Endothelial cell of umbilical vein (primary cell): Measurements from ENCODE around the gene ARHGAP31. TPM values are rescaled to one million over a fixed set of nuclear protein-coding genes. Genes with fewer than 3 reads are reported as not detected.

Source experiments
- BruUV-seq: library from RNA; stranded (reverse); fragments of 400-500 nt; replicated peaks from 2 replicates; lab custom pipeline; 2021; lab: Mats Ljungman, UMichigan
- CTCF ChIA-PET: fragments of 300-600, 350-600 bp; sonication (Branson Sonifier 250); formaldehyde crosslinking; loops from one replicate; lab custom pipeline; 2021; ENCODE audit warnings: antibody characterized with exemption, inconsistent platforms; lab: Charles Lee
- POLR2A ChIA-PET: fragments of 300-600, 350-600 bp; sonication (Branson Sonifier 250); formaldehyde crosslinking; loops from one replicate; lab custom pipeline; 2021; ENCODE audit warnings: antibody characterized with exemption, inconsistent platforms; lab: Charles Lee
- DNase-seq: peaks from one replicate; pipeline ENCODE4 v3.0.0-alpha.2; 2011; ENCODE audit warnings: low read depth, low spot score
- FAIRE-seq: peaks from 2 replicates; lab custom pipeline; 2011; peaks lifted over from hg19 to GRCh38; lab: Jason Lieb, UNC
- H2AFZ ChIP-seq: 2 replicates; pipeline ENCODE4 v1.6.0; 2012; ENCODE audit warnings: low read depth, low read length, control low read depth, inconsistent platforms
- H3K27ac ChIP-seq: 2 replicates; pipeline ENCODE4 v1.5.1; 2011; ENCODE audit warnings: low read depth, mild to moderate bottlenecking, control low read depth, low read length, moderate library complexity; ENCODE audit not compliant: insufficient read depth
- H3K27me3 ChIP-seq, 2 experiments: 2 replicates each; pipeline versions ENCODE4 v1.6.0 to v1.6.1; 2011; ENCODE audit warnings: low read length in 2 of 2, mixed read lengths in 1 of 2; ENCODE audit not compliant: control insufficient read depth in 2 of 2, insufficient read depth in 2 of 2
- H3K36me3 ChIP-seq, 2 experiments: 2 replicates in 1 of 2; 3 replicates in 1 of 2; pipeline ENCODE4 v1.5.1; 2011; ENCODE audit warnings: low read length in 2 of 2, mild to moderate bottlenecking in 1 of 2, moderate library complexity in 1 of 2; ENCODE audit not compliant: control insufficient read depth in 2 of 2, insufficient read depth in 2 of 2; ENCODE audit errors: extremely low read depth in 1 of 2
- H3K4me1 ChIP-seq: 3 replicates; pipeline ENCODE4 v1.5.1; 2011; ENCODE audit warnings: mild to moderate bottlenecking, low read length; ENCODE audit not compliant: control insufficient read depth, insufficient read depth; ENCODE audit errors: extremely low read depth
- H3K4me2 ChIP-seq: 2 replicates; pipeline ENCODE4 v1.6.1; 2011; ENCODE audit warnings: low read length, control low read depth, mixed read lengths; ENCODE audit not compliant: insufficient read depth
- H3K4me3 ChIP-seq, 3 experiments: fragments of 200-600 bp in 1 of 3; sonication (generic), shearing (Covaris generic) in 1 of 3; replicated peaks in 1 of 3; 2 replicates each; pipeline ENCODE4 v1.5.1; 2011 to 2016; ENCODE audit warnings: control low read depth in 3 of 3, low read length in 3 of 3, mild to moderate bottlenecking in 2 of 3, inconsistent platforms in 1 of 3, low read depth in 1 of 3, moderate library complexity in 1 of 3; ENCODE audit not compliant: insufficient read depth in 1 of 3
- H3K79me2 ChIP-seq: 2 replicates; pipeline ENCODE4 v1.6.0; 2012; ENCODE audit warnings: low read length, inconsistent platforms; ENCODE audit not compliant: control insufficient read depth, insufficient read depth
- H3K9ac ChIP-seq: replicated peaks from 2 replicates; pipeline ENCODE3; 2011; ENCODE audit warnings: low read length, control low read depth; ENCODE audit not compliant: insufficient read depth; ENCODE audit errors: extremely low read depth
- H3K9me1 ChIP-seq: replicated peaks from 3 replicates; pipeline ENCODE4 v1.6.0; 2011; ENCODE audit warnings: mild to moderate bottlenecking, low read length; ENCODE audit not compliant: control insufficient read depth, insufficient read depth; ENCODE audit errors: extremely low read depth
- H3K9me3 ChIP-seq: replicated peaks from 2 replicates; pipeline ENCODE4 v1.5.1; 2012; ENCODE audit warnings: low read length, inconsistent platforms; ENCODE audit not compliant: control insufficient read depth, insufficient read depth
- H4K20me1 ChIP-seq: replicated peaks from 2 replicates; pipeline ENCODE3; 2011; ENCODE audit warnings: mild to moderate bottlenecking, low read length; ENCODE audit not compliant: control insufficient read depth, insufficient read depth; ENCODE audit errors: extremely low read depth
- FOS ChIP-seq: IDR thresholded peaks from 2 replicates; pipeline ENCODE4 v1.6.1; 2011; ENCODE audit warnings: mild to moderate bottlenecking, low read length, moderate library complexity, borderline replicate concordance; ENCODE audit not compliant: insufficient read depth
- JUN ChIP-seq: IDR thresholded peaks from 2 replicates; pipeline ENCODE4 v1.6.1; 2011; ENCODE audit warnings: borderline replicate concordance, low read depth; ENCODE audit not compliant: insufficient read length, insufficient read depth
- POLR2A ChIP-seq: IDR thresholded peaks from 2 replicates; pipeline ENCODE4 v1.6.1; 2012; ENCODE audit warnings: low read depth, mild to moderate bottlenecking, control low read depth, low read length
- dilution Hi-C: fragments of 300-500 bp; cut with MboI; formaldehyde crosslinking; loops from one replicate; pipeline ENCODE4 v1.15.0; 2019; ENCODE audit warnings: low sequenced_read_pairs; ENCODE audit not compliant: extremely low pct_ligation_motif_present
- intact Hi-C: fragments of 100-400 bp; cut with micrococcal nuclease; formaldehyde crosslinking; loops from one replicate; pipeline ENCODE4 v1.10.0; 2022
- polyA plus RNA-seq, 4 experiments: library from polyadenylated mRNA; depleted of rRNA in 3 of 4; stranded (reverse) in 3 of 4; unstranded in 1 of 4; fragments of >200 nt; gene quantifications; 2 replicates each; pipeline versions ENCODE4 v1.2.1 to v1.2.3, GENCODE V29; 2011 to 2012; ENCODE audit warnings: missing spikeins in 1 of 4
- total RNA-seq: library from RNA; stranded (reverse); gene quantifications from 2 replicates; pipeline ENCODE4 v1.2.3, GENCODE V29; 2021
- TF ChIP-seq, protein P1 (sequence below): IDR thresholded peaks from 2 replicates; pipeline ENCODE4 v1.6.1; 2011; ENCODE audit not compliant: insufficient read depth, insufficient read length
- TF ChIP-seq, protein P2 (sequence below), 2 donors: IDR thresholded peaks; 1 replicate in 1 of 2; 2 replicates in 1 of 2; pipeline ENCODE4 v1.5.1; 2011; ENCODE audit warnings: low read length in 2 of 2, mild to moderate bottlenecking in 2 of 2, moderate library complexity in 2 of 2, control low read depth in 1 of 2, inconsistent platforms in 1 of 2, low read depth in 1 of 2; ENCODE audit not compliant: insufficient read depth in 1 of 2; ENCODE audit errors: extremely low read depth in 1 of 2

ARHGAP31 gene
- total and polyA plus RNA-seq, 2 donors (not counting 3 experiments of a cell fraction or from before 2014, with no cell fraction given): 25.5 to 65.8 TPM

DNA sequence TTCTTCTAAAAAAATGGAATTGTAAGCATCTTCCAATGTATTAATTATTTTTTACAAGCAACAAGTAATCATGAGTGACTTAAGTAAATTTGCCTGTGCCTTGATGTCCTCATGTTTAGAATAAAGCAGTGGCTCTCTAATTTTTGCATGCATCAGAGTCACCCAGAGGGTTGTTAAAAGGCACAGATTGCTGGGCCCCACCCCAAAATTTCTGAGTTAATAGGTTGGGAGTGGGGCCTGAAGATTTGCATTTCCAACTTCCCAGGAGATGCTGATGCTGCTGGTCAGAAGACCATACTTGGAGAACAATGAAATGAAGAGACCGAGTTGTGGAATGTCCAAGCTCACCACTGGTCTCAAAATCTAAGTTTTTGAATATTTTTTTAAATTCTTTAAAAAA lies 70.2 kb downstream of the ARHGAP31 start:
- Histone ChIP-seq H3K27ac (no peak overlapping the region), H2AFZ (no peak overlapping the region), H3K9ac (no peak overlapping the region), H3K27me3 (no peaks in the 10 kb centered on the region), H3K79me2 (peaks cover 26% of the 10 kb centered on the region), H3K4me2 (no peak overlapping the region), H3K4me3 (no peak overlapping the region), H4K20me1 (no peaks in the 10 kb centered on the region), H3K4me1 (no peaks in the 10 kb centered on the region), H3K36me3 (peaks cover 6 to 8% of the 10 kb centered on the region in 2 experiments), H3K9me3 (no peaks in the 10 kb centered on the region), H3K9me1 (no peaks in the 10 kb centered on the region)
- no peak for FAIRE-seq
- ChIA-PET CTCF (no interaction called here), POLR2A (no interaction called here)
- no TSS peak for BruUV-seq
- intact Hi-C loops: no loop called here
- DNase-seq: no peak
- TF ChIP-seq POLR2A (no peak), FOS (no peak)
- dilution Hi-C loops: no loop called here

DNA sequence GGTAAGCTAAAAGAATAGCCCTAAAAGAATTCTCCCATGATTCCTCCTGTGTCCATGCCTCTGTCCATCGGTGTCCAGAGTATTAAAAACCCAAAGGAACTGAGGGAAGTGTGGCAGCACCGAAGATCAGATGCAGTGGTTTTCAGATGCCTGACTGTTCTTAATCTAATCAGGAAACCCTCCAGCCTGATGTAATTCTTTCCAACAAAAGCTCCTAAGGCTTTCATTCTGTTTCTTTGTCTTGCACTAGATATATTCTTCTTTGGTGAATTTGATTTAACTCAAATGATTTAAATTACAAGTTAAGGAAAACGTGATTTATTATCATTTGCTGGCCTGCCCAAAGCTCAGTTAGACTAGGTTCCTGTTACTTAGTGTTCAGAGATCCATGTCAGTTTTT lies 71.2 kb downstream of the ARHGAP31 start:
- H3K4me2 ChIP-seq: no peak overlapping the region
- intact Hi-C loops (no loop called here), dilution Hi-C loops (no loop called here)
- DNase-seq (peak; percentile 32), FAIRE-seq (no peak)
- ChIA-PET POLR2A (interaction anchor here (0.6 kb wide), 1 partner anchor 13 kb away, joined by 3 read pairs; no protein-coding TSS in a partner anchor), CTCF (interaction anchor here (0.7 to 2.0 kb wide), 4 partner anchors 19 to 124 kb away, joined by 3 to 6 read pairs (median 4); partner anchors contain the start of gene ARHGAP31)
- no peaks in the 10 kb centered on the region for H3K27me3 ChIP-seq
- H3K9me3 ChIP-seq: no peaks in the 10 kb centered on the region
- no peaks in the 10 kb centered on the region for H3K4me1 ChIP-seq
- H3K9me1 ChIP-seq: no peaks in the 10 kb centered on the region
- no peak overlapping the region for H3K4me3 ChIP-seq
- H3K27ac ChIP-seq: no peak overlapping the region
- no peak overlapping the region for H3K9ac ChIP-seq
- peaks cover 16% of the 10 kb centered on the region for H3K79me2 ChIP-seq
- H4K20me1 ChIP-seq: no peaks in the 10 kb centered on the region
- no peak overlapping the region for H2AFZ ChIP-seq
- no TSS peak for BruUV-seq
- TF ChIP-seq FOS (no peak), POLR2A (no peak), JUN (no peak)
- TF ChIP-seq, protein P1, sequence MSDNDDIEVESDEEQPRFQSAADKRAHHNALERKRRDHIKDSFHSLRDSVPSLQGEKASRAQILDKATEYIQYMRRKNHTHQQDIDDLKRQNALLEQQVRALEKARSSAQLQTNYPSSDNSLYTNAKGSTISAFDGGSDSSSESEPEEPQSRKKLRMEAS: no peak
- TF ChIP-seq, protein P2, sequence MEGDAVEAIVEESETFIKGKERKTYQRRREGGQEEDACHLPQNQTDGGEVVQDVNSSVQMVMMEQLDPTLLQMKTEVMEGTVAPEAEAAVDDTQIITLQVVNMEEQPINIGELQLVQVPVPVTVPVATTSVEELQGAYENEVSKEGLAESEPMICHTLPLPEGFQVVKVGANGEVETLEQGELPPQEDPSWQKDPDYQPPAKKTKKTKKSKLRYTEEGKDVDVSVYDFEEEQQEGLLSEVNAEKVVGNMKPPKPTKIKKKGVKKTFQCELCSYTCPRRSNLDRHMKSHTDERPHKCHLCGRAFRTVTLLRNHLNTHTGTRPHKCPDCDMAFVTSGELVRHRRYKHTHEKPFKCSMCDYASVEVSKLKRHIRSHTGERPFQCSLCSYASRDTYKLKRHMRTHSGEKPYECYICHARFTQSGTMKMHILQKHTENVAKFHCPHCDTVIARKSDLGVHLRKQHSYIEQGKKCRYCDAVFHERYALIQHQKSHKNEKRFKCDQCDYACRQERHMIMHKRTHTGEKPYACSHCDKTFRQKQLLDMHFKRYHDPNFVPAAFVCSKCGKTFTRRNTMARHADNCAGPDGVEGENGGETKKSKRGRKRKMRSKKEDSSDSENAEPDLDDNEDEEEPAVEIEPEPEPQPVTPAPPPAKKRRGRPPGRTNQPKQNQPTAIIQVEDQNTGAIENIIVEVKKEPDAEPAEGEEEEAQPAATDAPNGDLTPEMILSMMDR (IDR thresholded peaks at IDR 0.05; ENCODE audit: extremely low read depth in 1 of 2, insufficient read depth in 1 of 2, low read depth in 1 of 2, low read length in 2 of 2): no peak
- H3K36me3 ChIP-seq: peaks cover 6 to 8% of the 10 kb centered on the region in 2 experiments
